WTC11 (cell line): Measurements from ENCODE around the gene ZNF48. TPM values are rescaled to one million over a fixed set of nuclear protein-coding genes. Genes with fewer than 3 reads are reported as not detected.

Source experiments
- ATAC-seq: fragments of 200-7000 bp; cut with Tn5 transposase; 2 replicates; pipeline ENCODE4 v1.10.0; 2021; ENCODE audit warnings: mild to moderate bottlenecking, moderate library complexity
- CTCF ChIA-PET: fragments of 300-600 bp; sonication (Branson Sonifier 250); formaldehyde crosslinking; loops from one replicate; lab custom pipeline; 2021; ENCODE audit warnings: antibody characterized with exemption; lab: Charles Lee
- POLR2A ChIA-PET: fragments of 350-600 bp; sonication (Branson Sonifier 250); formaldehyde crosslinking; loops from one replicate; lab custom pipeline; 2021; ENCODE audit warnings: antibody characterized with exemption; lab: Charles Lee
- DNase-seq: peaks from one replicate; pipeline ENCODE4 v3.0.0; 2021; ENCODE audit warnings: low spot score
- H3K27ac Mint-ChIP-seq: 2 replicates; pipeline ENCODE4 v1.8.0; 2021; ENCODE audit warnings: mixed read lengths
- H3K27me3 Mint-ChIP-seq: 2 replicates; pipeline ENCODE4 v1.8.0; 2021; ENCODE audit warnings: low read depth, mild to moderate bottlenecking, moderate library complexity, mixed read lengths
- H3K36me3 Mint-ChIP-seq: 2 replicates; pipeline ENCODE4 v1.8.0; 2021; ENCODE audit warnings: mixed read lengths
- H3K4me1 Mint-ChIP-seq: 2 replicates; pipeline ENCODE4 v1.8.0; 2022; ENCODE audit warnings: mixed read lengths
- H3K4me3 Mint-ChIP-seq: 2 replicates; pipeline ENCODE4 v1.8.0; 2021; ENCODE audit warnings: mild to moderate bottlenecking, moderate library complexity, mixed read lengths
- H3K9me3 Mint-ChIP-seq: 2 replicates; pipeline ENCODE4 v1.8.0; 2021; ENCODE audit warnings: mixed read lengths
- AR ChIP-seq: fragments of 250-450 bp; sonication (Bioruptor Pico); IDR thresholded peaks from 2 replicates; pipeline ENCODE4 v1.9.0; 2021; ENCODE audit warnings: mild to moderate bottlenecking
- ATF6 ChIP-seq: sonication (generic); formaldehyde crosslinking; IDR thresholded peaks from 2 replicates; pipeline ENCODE4 v1.8.1; 2023; ENCODE audit warnings: mild to moderate bottlenecking, missing genetic modification reagents
- CREB1 ChIP-seq: sonication (generic); formaldehyde crosslinking; IDR thresholded peaks from 2 replicates; pipeline ENCODE4 v1.8.0; 2023; ENCODE audit warnings: mild to moderate bottlenecking, missing genetic modification reagents
- CREM ChIP-seq: sonication (generic); formaldehyde crosslinking; IDR thresholded peaks from 2 replicates; pipeline ENCODE4 v1.8.1; 2022; ENCODE audit warnings: mild to moderate bottlenecking, missing genetic modification reagents, moderate library complexity
- E2F1 ChIP-seq: sonication (generic); formaldehyde crosslinking; IDR thresholded peaks from 2 replicates; pipeline ENCODE4 v1.8.0; 2022; ENCODE audit warnings: mild to moderate bottlenecking, missing genetic modification reagents
- E2F5 ChIP-seq: sonication (generic); formaldehyde crosslinking; IDR thresholded peaks from 2 replicates; pipeline ENCODE4 v1.8.1; 2022; ENCODE audit warnings: mild to moderate bottlenecking, moderate library complexity, missing genetic modification reagents
- ESRRA ChIP-seq: sonication (generic); formaldehyde crosslinking; IDR thresholded peaks from 2 replicates; pipeline ENCODE4 v1.8.1; 2022; ENCODE audit warnings: mild to moderate bottlenecking, missing genetic modification reagents, borderline replicate concordance
- GABPB1 ChIP-seq: sonication (generic); formaldehyde crosslinking; IDR thresholded peaks from 2 replicates; pipeline ENCODE4 v1.8.1; 2023; ENCODE audit warnings: mild to moderate bottlenecking, missing genetic modification reagents
- KAT7 ChIP-seq: sonication (generic); formaldehyde crosslinking; IDR thresholded peaks from 2 replicates; pipeline ENCODE4 v1.8.1; 2023; ENCODE audit warnings: missing genetic modification reagents, mild to moderate bottlenecking, borderline replicate concordance
- NFATC4 ChIP-seq: fragments of 250-450 bp; sonication (Bioruptor Pico); IDR thresholded peaks from 2 replicates; pipeline ENCODE4 v1.9.0; 2021; ENCODE audit warnings: mild to moderate bottlenecking
- ZBTB21 ChIP-seq: sonication (generic); formaldehyde crosslinking; IDR thresholded peaks from 2 replicates; pipeline ENCODE4 v1.8.1; 2023; ENCODE audit warnings: mild to moderate bottlenecking, missing genetic modification reagents, borderline replicate concordance
- ZNF219 ChIP-seq: sonication (generic); formaldehyde crosslinking; IDR thresholded peaks from 2 replicates; pipeline ENCODE4 v1.8.0; 2023; ENCODE audit warnings: missing genetic modification reagents, mild to moderate bottlenecking, borderline replicate concordance
- ZNF232 ChIP-seq: sonication (generic); formaldehyde crosslinking; IDR thresholded peaks from 2 replicates; pipeline ENCODE4 v1.8.0; 2022; ENCODE audit warnings: mild to moderate bottlenecking, missing genetic modification reagents
- ZNF671 ChIP-seq: fragments of 250-450 bp; sonication (Bioruptor Pico); IDR thresholded peaks from 2 replicates; pipeline ENCODE4 v1.8.0; 2021; ENCODE audit warnings: mild to moderate bottlenecking
- total RNA-seq: library from RNA; stranded (reverse); gene quantifications from 3 replicates; pipeline ENCODE4 v1.2.3, GENCODE V29; 2021
- TF ChIP-seq, protein P1 (sequence below): sonication (generic); formaldehyde crosslinking; IDR thresholded peaks from 2 replicates; pipeline ENCODE4 v1.8.1; 2022; ENCODE audit warnings: low read depth, missing genetic modification reagents, borderline replicate concordance
- TF ChIP-seq, protein P2 (sequence below): sonication (generic); formaldehyde crosslinking; IDR thresholded peaks from 2 replicates; pipeline ENCODE4 v1.8.0; 2022; ENCODE audit warnings: mild to moderate bottlenecking, missing genetic modification reagents

The ZNF48 gene
- total RNA-seq, 1 experiment from 2014 or later = 39.3 TPM

- peak overlapping the region; percentile 98 for H3K27ac Mint-ChIP-seq
- DNase-seq = no peak
- no peaks in the 10 kb centered on the region for H3K9me3 Mint-ChIP-seq
- ChIA-PET CTCF (interaction anchor here (1.1 to 9.3 kb wide), 4 partner anchors 8 to 308 kb away, joined by 4 to 97 read pairs (median 10); partner anchors contain the start of genes TBC1D10B, TBX6 and ZNF771), POLR2A (interaction anchor here (1.0 to 1.3 kb wide), 4 partner anchors 10 to 259 kb away, joined by 3 to 4 read pairs (median 4); partner anchors contain the start of gene CD2BP2)
- peaks cover 17% of the 10 kb centered on the region for H3K27me3 Mint-ChIP-seq
- H3K36me3 Mint-ChIP-seq = peaks cover 5% of the 10 kb centered on the region
- TF ChIP-seq ZNF671 (CRISPR knock-in tag) (0 out of 2 replicates have a peak, but pooled peaks have one; percentile 11), AR (CRISPR knock-in tag) (0 out of 2 replicates have a peak, but pooled peaks have one; percentile 39), ZNF219 (CRISPR knock-in tag) (no peak), ZNF232 (CRISPR knock-in tag) (0 out of 2 replicates have a peak, but pooled peaks have one; percentile 34), GABPB1 (CRISPR knock-in tag) (no peak)
- TF ChIP-seq, all 79 proteins: peak for 3
- no peak for ATAC-seq
- peaks cover 32% of the 10 kb centered on the region for H3K4me1 Mint-ChIP-seq
- peak overlapping the region; percentile 89 for H3K4me3 Mint-ChIP-seq
Observed at GRCh38 chr16:30399435-30400186, 4.4 kb downstream of the ZNF48 start.

- TF ChIP-seq, protein P1, sequence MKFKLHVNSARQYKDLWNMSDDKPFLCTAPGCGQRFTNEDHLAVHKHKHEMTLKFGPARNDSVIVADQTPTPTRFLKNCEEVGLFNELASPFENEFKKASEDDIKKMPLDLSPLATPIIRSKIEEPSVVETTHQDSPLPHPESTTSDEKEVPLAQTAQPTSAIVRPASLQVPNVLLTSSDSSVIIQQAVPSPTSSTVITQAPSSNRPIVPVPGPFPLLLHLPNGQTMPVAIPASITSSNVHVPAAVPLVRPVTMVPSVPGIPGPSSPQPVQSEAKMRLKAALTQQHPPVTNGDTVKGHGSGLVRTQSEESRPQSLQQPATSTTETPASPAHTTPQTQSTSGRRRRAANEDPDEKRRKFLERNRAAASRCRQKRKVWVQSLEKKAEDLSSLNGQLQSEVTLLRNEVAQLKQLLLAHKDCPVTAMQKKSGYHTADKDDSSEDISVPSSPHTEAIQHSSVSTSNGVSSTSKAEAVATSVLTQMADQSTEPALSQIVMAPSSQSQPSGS = no peak
- TF ChIP-seq CREM (CRISPR knock-in tag) (no peak), E2F1 (CRISPR knock-in tag) (no peak), ZBTB21 (CRISPR knock-in tag) (no peak), CREB1 (CRISPR knock-in tag) (no peak), E2F5 (CRISPR knock-in tag) (no peak), ZNF232 (CRISPR knock-in tag) (no peak)
- TF ChIP-seq, all 79 proteins: peak for 0
- no peaks in the 10 kb centered on the region for H3K9me3 Mint-ChIP-seq
- ChIA-PET POLR2A (no interaction called here), CTCF (interaction anchor here (9.3 kb wide), 1 partner anchor 6 kb away, joined by 97 read pairs; the partner anchor contains the start of gene ZNF771)
- peaks cover 26% of the 10 kb centered on the region for H3K4me1 Mint-ChIP-seq
- DNase-seq (no peak), ATAC-seq (no peak)
- H3K27me3 Mint-ChIP-seq = peaks cover 21% of the 10 kb centered on the region
- peak overlapping the region; percentile 20 for H3K27ac Mint-ChIP-seq
- peaks cover 4% of the 10 kb centered on the region for H3K36me3 Mint-ChIP-seq
- peak overlapping the region; percentile 89 for H3K4me3 Mint-ChIP-seq
Observed at GRCh38 chr16:30401768-30402425, 6.7 kb downstream of the ZNF48 start.

GRCh38 chr16:30406795-30407101, 11.5 kb downstream of the ZNF48 start:
- Mint-ChIP-seq H3K27ac (peak overlapping the region; percentile 93), H3K36me3 (peaks cover 2% of the 10 kb centered on the region; the same call in 1 of the 2 replicates), H3K4me1 (peaks cover 20% of the 10 kb centered on the region), H3K27me3 (peaks cover 21% of the 10 kb centered on the region), H3K4me3 (peak overlapping the region; percentile 90), H3K9me3 (no peaks in the 10 kb centered on the region)
- DNase-seq (no peak), ATAC-seq (no peak)
- ChIA-PET CTCF (interaction anchor here (0.6 to 4.9 kb wide), 12 partner anchors 10 to 315 kb away, joined by 3 to 97 read pairs (median 16); partner anchors contain the start of genes CORO1A, DCTPP1, TBC1D10B and TBX6), POLR2A (interaction anchor here (1.0 to 1.9 kb wide), 5 partner anchors 11 to 178 kb away, joined by 3 to 26 read pairs (median 4); partner anchors contain the start of genes ZNF48 and ZNF785)
- TF ChIP-seq ESRRA (CRISPR knock-in tag) (no peak), NFATC4 (CRISPR knock-in tag) (no peak), KAT7 (CRISPR knock-in tag) (0 out of 2 replicates have a peak, but pooled peaks have one; percentile 13), ATF6 (CRISPR knock-in tag) (no peak)
- TF ChIP-seq, protein P2, sequence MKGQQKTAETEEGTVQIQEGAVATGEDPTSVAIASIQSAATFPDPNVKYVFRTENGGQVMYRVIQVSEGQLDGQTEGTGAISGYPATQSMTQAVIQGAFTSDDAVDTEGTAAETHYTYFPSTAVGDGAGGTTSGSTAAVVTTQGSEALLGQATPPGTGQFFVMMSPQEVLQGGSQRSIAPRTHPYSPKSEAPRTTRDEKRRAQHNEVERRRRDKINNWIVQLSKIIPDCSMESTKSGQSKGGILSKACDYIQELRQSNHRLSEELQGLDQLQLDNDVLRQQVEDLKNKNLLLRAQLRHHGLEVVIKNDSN (CRISPR knock-in tag) = no peak
